ENCODE data around the gene LAMB3.

DNA sequence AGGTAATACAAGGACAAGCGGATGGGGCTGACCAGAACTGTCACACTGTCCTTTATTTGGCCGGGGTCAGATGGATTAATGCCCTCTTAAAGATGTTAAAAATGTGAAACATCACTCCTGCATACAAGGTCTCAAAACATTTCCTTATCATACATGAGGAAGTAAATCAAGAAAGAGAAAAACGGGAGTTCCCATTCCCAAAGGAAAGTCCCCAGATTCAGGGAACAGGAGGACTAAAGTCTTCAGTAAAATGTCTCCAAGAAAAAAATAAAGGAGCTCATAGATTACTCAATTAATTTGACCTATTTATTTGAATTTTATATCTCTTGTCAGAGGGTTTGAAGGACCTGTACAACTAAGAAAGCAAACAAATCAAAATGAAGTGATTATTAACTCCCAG lies 39.0 kb upstream of the LAMB3 start:
- TF ChIP-seq CTCF (optimal IDR thresholded peaks at IDR 0.05 in 1 of 3, IDR thresholded peaks at IDR 0.05 in 1 of 3, conservative IDR thresholded peaks at IDR 0.05 in 1 of 3; ENCODE audit: extremely low read depth in 1 of 3, insufficient read depth in 2 of 3, low read length in 3 of 3) (no peak), EZH2 (IDR thresholded peaks at IDR 0.05; ENCODE audit: low read length) (no peak)

Data from keratinocyte (primary cell).